ENCODE data around the gene PBX1. TPM values are rescaled to one million over a fixed set of nuclear protein-coding genes. Genes with fewer than 3 reads are reported as not detected.
A peak's percentile ranks its signal among the peaks of the same experiment; 100 is the strongest.

PBX1 gene
- total and polyA plus RNA-seq, 7 donors: 6.7 to 168 (median 118) TPM

- TF ChIP-seq POLR2A (IDR thresholded peaks at IDR 0.05) (no peak), POLR2AphosphoS5 (IDR thresholded peaks at IDR 0.05) (peak; percentile 10 to 44 (median 24))
- H3K4me3 ChIP-seq: no peak overlapping the region
- peaks cover 0 to 59% (median 55%) of the 10 kb centered on the region in 4 donors for H3K4me1 ChIP-seq
- H3K27me3 ChIP-seq: no peaks in the 10 kb centered on the region
- H3K27ac ChIP-seq: peak overlapping the region; percentile 49 to 68 (median 62)
- WGBS, 2 donors: 74 to 75% methylated on average over 5 of the region's 5 CpGs
- H3K9me3 ChIP-seq: no peaks in the 10 kb centered on the region
- no peaks in the 10 kb centered on the region for H3K36me3 ChIP-seq
- intact Hi-C loops (cut with DNase I): no loop called here
- DNase-seq: no peak
These were observed 201.6 kb downstream of the PBX1 start for GRCh38 chr1:164760569-164760968.

DNA sequence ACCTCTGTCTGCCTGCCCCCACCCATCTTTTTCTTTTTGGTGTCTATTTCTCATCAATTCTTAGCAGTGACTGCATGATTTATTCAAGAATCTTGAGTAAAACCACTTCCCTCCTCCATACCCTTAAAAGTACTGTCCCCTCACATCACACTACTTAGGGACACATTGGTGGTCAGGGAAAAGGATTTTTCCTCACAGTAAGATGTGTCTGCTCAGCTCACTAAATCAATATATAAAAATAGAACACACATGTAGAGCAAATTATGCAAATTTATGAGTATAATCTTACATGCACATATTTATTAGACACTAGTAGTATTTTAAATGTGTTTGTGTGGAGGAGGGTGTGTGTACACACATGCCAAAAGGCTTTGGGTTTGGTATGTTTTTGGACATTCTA is 202.0 kb downstream of the PBX1 start:
- peaks cover 0 to 59% (median 55%) of the 10 kb centered on the region in 4 donors for H3K4me1 ChIP-seq
- H3K27me3 ChIP-seq: no peaks in the 10 kb centered on the region
- no peak for TF ChIP-seq CTCF (IDR thresholded peaks at IDR 0.05)
- no peak for TF ChIP-seq EP300 (IDR thresholded peaks at IDR 0.05)
- no peak overlapping the region for H3K4me3 ChIP-seq
- intact Hi-C loops (cut with DNase I): no loop called here
- H3K27ac ChIP-seq: peak overlapping the region in 3 of 4 donors; percentile 58 to 68 (median 65)
- no peaks in the 10 kb centered on the region for H3K9me3 ChIP-seq
- DNase-seq: no peak
- H3K36me3 ChIP-seq: no peaks in the 10 kb centered on the region

DNA sequence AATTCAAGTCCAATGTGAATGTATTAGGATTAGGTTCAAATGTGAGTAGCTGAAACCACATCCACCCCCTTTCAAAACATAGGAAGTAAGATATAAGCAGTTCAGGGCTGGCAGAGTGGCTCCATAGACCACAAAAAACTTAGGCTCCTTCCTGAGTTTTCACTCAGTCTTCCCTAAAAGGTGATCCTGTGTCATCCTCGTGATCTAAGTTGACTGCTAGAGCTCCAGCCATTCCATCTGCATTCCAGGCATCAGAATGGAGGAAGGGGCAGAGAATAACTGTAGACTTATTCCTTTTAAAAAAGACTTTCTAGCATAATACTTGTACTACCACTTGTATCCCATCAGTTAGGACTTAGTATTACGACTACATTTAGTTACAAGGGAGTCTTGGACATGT is 204.1 kb downstream of the PBX1 start:
- intact Hi-C loops (cut with DNase I): no loop called here

GRCh38 chr1:164764333-164764732 is 205.3 kb downstream of the PBX1 start:
- Histone ChIP-seq H3K36me3 (no peaks in the 10 kb centered on the region), H3K9me3 (no peaks in the 10 kb centered on the region), H3K4me3 (no peak overlapping the region), H3K4me1 (peaks cover 0 to 67% (median 66%) of the 10 kb centered on the region in 4 donors), H3K27ac (peak overlapping the region in 3 of 4 donors; percentile 78 to 87 (median 81)), H3K27me3 (no peaks in the 10 kb centered on the region)
- no peak for TF ChIP-seq CTCF (IDR thresholded peaks at IDR 0.05)
- no peak for TF ChIP-seq POLR2A (IDR thresholded peaks at IDR 0.05)
- WGBS, 2 donors: 94 to 97% methylated on average over 1 of the region's 1 CpG
- intact Hi-C loops (cut with DNase I): no loop called here
- no peak for DNase-seq

More for the DNA sequence above, 204.1 kb downstream of the PBX1 start:
- no peak overlapping the region for H3K27ac ChIP-seq
- H3K9me3 ChIP-seq: no peaks in the 10 kb centered on the region
- H3K4me3 ChIP-seq: no peak overlapping the region
- no peak for TF ChIP-seq EP300 (IDR thresholded peaks at IDR 0.05)
- TF ChIP-seq POLR2AphosphoS5 (IDR thresholded peaks at IDR 0.05): no peak
- TF ChIP-seq POLR2A (IDR thresholded peaks at IDR 0.05): no peak
- TF ChIP-seq CTCF (IDR thresholded peaks at IDR 0.05): no peak
- DNase-seq: no peak
- no peaks in the 10 kb centered on the region for H3K36me3 ChIP-seq
- 89 to 96% methylated on average over 2 of the region's 2 CpGs for whole genome bisulfite sequencing, 2 donors
- no peaks in the 10 kb centered on the region for H3K27me3 ChIP-seq
- peaks cover 0 to 75% (median 72%) of the 10 kb centered on the region in 4 donors for H3K4me1 ChIP-seq

DNA sequence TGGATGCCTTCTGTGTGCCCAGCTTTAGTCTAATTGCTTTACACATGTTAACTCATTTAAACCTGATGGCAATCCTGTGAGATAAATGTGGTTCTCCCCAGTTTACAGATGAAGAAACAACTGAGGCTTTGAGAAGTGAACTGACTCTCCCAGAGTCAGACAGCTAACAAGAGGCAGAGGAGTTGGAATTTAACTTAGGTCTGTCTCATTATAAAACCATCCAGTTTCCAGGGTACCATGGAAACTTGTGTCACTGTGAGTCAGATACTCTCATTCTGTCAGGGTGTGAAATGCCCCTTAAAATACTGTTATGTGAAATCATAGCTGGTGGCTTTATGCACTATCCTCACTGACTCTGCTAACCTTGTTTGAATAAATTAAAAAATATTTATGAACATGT is 206.6 kb downstream of the PBX1 start:
- no peaks in the 10 kb centered on the region for H3K36me3 ChIP-seq
- TF ChIP-seq POLR2A (IDR thresholded peaks at IDR 0.05) (no peak), POLR2AphosphoS5 (IDR thresholded peaks at IDR 0.05) (peak in 1 of 4 donors; percentile 50)
- DNase-seq: no peak
- H3K4me1 ChIP-seq: peaks cover 0 to 65% (median 63%) of the 10 kb centered on the region in 4 donors
- peak overlapping the region; percentile 53 to 87 (median 80) for H3K27ac ChIP-seq
- H3K9me3 ChIP-seq: no peaks in the 10 kb centered on the region
- no peaks in the 10 kb centered on the region for H3K27me3 ChIP-seq
- intact Hi-C loops (cut with DNase I): no loop called here
- no peak overlapping the region for H3K4me3 ChIP-seq

DNA sequence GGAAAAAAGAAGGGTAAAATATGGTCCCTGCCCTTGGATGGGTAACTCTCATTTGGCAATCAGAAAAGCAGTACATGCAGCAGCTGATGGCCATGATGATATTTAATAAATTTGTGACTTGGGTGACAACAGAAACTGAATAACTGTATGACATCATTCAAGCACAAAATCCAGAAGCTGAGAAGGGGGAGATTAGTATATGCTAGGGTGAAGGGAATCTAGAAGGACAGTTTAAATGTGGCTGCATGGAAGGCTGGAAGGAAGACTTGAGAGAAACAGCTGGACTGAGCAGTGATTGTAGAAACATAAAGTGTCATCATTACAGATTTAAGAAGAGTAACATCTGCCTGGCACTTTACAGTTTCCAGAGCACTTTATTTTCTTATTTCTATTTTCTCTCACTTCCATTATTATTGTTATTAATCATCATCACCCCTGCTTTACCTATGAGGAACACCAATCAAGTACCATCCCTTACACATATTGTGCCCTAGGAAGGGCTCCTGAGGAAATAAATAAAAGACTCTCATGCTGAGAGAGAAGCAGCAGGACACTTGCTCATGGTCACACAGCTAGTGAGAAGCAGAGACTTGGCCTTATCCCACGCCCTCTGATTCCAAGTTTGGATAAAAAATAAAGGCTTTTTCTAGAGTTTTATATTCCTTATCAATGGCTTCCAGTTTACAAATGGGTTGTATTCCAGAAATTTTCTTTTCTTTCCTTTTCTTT is 207.2 kb downstream of the PBX1 start:
- TF ChIP-seq CTCF (IDR thresholded peaks at IDR 0.05): no peak
- no peak for TF ChIP-seq POLR2A (IDR thresholded peaks at IDR 0.05)
- no peak for TF ChIP-seq EP300 (IDR thresholded peaks at IDR 0.05)
- no peak for TF ChIP-seq POLR2AphosphoS5 (IDR thresholded peaks at IDR 0.05)
- Histone ChIP-seq H3K4me3 (no peak overlapping the region), H3K27ac (peak overlapping the region; percentile 53 to 87 (median 80)), H3K4me1 (peaks cover 0 to 66% (median 63%) of the 10 kb centered on the region in 4 donors), H3K27me3 (no peaks in the 10 kb centered on the region), H3K9me3 (no peaks in the 10 kb centered on the region), H3K36me3 (no peaks in the 10 kb centered on the region)
- DNase-seq: no peak
- intact Hi-C loops (cut with DNase I): no loop called here
- 73 to 81% methylated on average over 1 of the region's 1 CpG for WGBS, 2 donors

Data from sigmoid colon (tissue), 7 donors.